Thoracic aorta (tissue), 2 donors: Measurements from ENCODE around the gene PIAS4. TPM values are rescaled to one million over a fixed set of nuclear protein-coding genes. Genes with fewer than 3 reads are reported as not detected.
"Not testable (repeated sequence)": the region's sequence is repeated elsewhere in the genome, so short reads cannot be mapped to it uniquely, and the experiment has no call there.

ENCODE experiments used
- ATAC-seq: fragments of 150-250 bp; one replicate; pipeline ENCODE4 v1.8.0; 2017; ENCODE audit warnings: low read depth; ENCODE audit not compliant: insufficient number of reproducible peaks, low FRiP score
- DNase-seq: peaks from one replicate; pipeline ENCODE4 v3.0.0-alpha.2; 2020; ENCODE audit warnings: low spot score
- H3K27ac ChIP-seq, 2 donors: fragments of 200-600 bp; sonication (generic); 1 replicate in 1 of 2; 2 replicates in 1 of 2; pipeline ENCODE4 v1.5.1; 2016; ENCODE audit warnings: mild to moderate bottlenecking in 2 of 2, moderate library complexity in 2 of 2
- H3K27me3 ChIP-seq: fragments of 200-600 bp; sonication (generic); replicated peaks from 2 replicates; pipeline ENCODE4 v1.6.0; 2016; ENCODE audit warnings: mild to moderate bottlenecking; ENCODE audit not compliant: insufficient read depth
- H3K36me3 ChIP-seq: fragments of 200-600 bp; sonication (generic); one replicate; pipeline ENCODE4 v1.5.1; 2016
- H3K4me1 ChIP-seq, 2 donors: fragments of 200-600 bp; sonication (generic); 1 replicate in 1 of 2; 2 replicates in 1 of 2; pipeline versions ENCODE4 v1.5.1 to v1.6.0; 2016; ENCODE audit warnings: low read depth in 2 of 2, mild to moderate bottlenecking in 1 of 2; ENCODE audit not compliant: control insufficient read depth in 1 of 2
- H3K4me3 ChIP-seq: fragments of 200-600 bp; sonication (generic); 2 replicates; pipeline ENCODE4 v1.5.1; 2016; ENCODE audit warnings: mild to moderate bottlenecking
- H3K9me3 ChIP-seq: fragments of 200-600 bp; sonication (generic); 2 replicates; pipeline ENCODE4 v1.5.1; 2016
- total RNA-seq, 2 donors: library from RNA; depleted of rRNA; stranded (reverse); fragments of >200 nt; gene quantifications; one replicate each; pipeline versions ENCODE4 v1.1.0 to v1.2.3, GENCODE V29; 2016
- TF ChIP-seq, protein P1 (sequence below): fragments of 200-600 bp; sonication (generic); IDR thresholded peaks from one replicate; pipeline ENCODE4 v1.5.1; 2019; ENCODE audit warnings: antibody characterized with exemption

PIAS4 gene
- total RNA-seq, 2 donors from 2014 or later: 10.2 to 32.2 TPM

- Histone ChIP-seq H3K4me1 (peaks cover 25 to 38% of the 10 kb centered on the region in 2 donors), H3K36me3 (peaks cover 88% of the 10 kb centered on the region), H3K4me3 (no peak overlapping the region), H3K9me3 (no peaks in the 10 kb centered on the region), H3K27ac (no peak overlapping the region), H3K27me3 (no peaks in the 10 kb centered on the region)
- DNase-seq: no peak
- ATAC-seq: no peak
- TF ChIP-seq, protein P1, sequence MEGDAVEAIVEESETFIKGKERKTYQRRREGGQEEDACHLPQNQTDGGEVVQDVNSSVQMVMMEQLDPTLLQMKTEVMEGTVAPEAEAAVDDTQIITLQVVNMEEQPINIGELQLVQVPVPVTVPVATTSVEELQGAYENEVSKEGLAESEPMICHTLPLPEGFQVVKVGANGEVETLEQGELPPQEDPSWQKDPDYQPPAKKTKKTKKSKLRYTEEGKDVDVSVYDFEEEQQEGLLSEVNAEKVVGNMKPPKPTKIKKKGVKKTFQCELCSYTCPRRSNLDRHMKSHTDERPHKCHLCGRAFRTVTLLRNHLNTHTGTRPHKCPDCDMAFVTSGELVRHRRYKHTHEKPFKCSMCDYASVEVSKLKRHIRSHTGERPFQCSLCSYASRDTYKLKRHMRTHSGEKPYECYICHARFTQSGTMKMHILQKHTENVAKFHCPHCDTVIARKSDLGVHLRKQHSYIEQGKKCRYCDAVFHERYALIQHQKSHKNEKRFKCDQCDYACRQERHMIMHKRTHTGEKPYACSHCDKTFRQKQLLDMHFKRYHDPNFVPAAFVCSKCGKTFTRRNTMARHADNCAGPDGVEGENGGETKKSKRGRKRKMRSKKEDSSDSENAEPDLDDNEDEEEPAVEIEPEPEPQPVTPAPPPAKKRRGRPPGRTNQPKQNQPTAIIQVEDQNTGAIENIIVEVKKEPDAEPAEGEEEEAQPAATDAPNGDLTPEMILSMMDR: no peak
Measured at GRCh38 chr19:3963458-3964255, 43.9 kb upstream of the PIAS4 start.

GRCh38 chr19:3964256-3965194 lies 43.0 kb upstream of the PIAS4 start:
- Histone ChIP-seq H3K9me3 (no peaks in the 10 kb centered on the region), H3K27ac (peak overlapping the region in 1 of 2 donors; percentile 18), H3K27me3 (no peaks in the 10 kb centered on the region), H3K4me1 (peaks cover 33 to 44% of the 10 kb centered on the region in 2 donors), H3K36me3 (peaks cover 80% of the 10 kb centered on the region), H3K4me3 (no peak overlapping the region)
- no peak for ATAC-seq
- no peak for DNase-seq
- TF ChIP-seq, protein P1: no peak

GRCh38 chr19:3966051-3967017 lies 41.2 kb upstream of the PIAS4 start:
- H3K27ac ChIP-seq: peak overlapping the region; percentile 96 to 99
- no peak for DNase-seq
- no peak for ATAC-seq
- H3K9me3 ChIP-seq: no peaks in the 10 kb centered on the region
- TF ChIP-seq, protein P1: no peak
- peaks cover 61% of the 10 kb centered on the region for H3K36me3 ChIP-seq
- H3K4me1 ChIP-seq: peaks cover 36 to 48% of the 10 kb centered on the region in 2 donors
- peak overlapping the region; percentile 62 for H3K4me3 ChIP-seq
- no peaks in the 10 kb centered on the region for H3K27me3 ChIP-seq

GRCh38 chr19:3967983-3968382 lies 39.6 kb upstream of the PIAS4 start:
- Histone ChIP-seq H3K27ac (peak overlapping the region; percentile 96 to 99), H3K36me3 (peaks cover 50% of the 10 kb centered on the region), H3K4me3 (peak overlapping the region; percentile 62), H3K4me1 (peaks cover 36 to 48% of the 10 kb centered on the region in 2 donors)
- H3K27me3 ChIP-seq, H3K9me3 ChIP-seq, ATAC-seq, DNase-seq: not testable (repeated sequence)
